ENCODE measurements around the gene VAV2.
"Not testable (repeated sequence)": the region's sequence is repeated elsewhere in the genome, so short reads cannot be mapped to it uniquely, and the experiment has no call there.

The VAV2 gene

GRCh38 chr9:133933426-133934026 lies 58.6 kb downstream of the VAV2 start:
- DNase-seq, result no peak

DNA sequence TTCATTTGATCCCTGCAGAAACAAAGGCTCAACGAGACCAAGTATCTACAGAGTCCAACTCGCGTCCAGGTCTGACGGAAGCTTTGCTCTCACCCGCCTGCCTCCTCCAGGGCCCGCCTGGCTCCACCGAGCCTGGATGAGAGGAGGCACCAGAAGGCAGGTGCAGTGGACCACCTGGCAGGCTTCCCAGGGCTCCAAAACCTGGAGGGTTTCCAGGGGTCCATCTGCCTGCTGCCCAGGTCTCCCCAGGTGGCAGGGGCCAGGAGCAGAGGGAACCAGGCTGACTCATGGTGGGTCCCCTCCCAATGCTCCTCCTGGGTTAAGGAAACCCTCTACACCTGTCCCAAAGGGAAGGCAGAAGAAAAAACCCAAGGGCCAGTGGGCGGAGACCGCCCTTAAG lies 59.5 kb downstream of the VAV2 start:
- no peak for DNase-seq

- DNase-seq, result no peak
Measured at GRCh38 chr9:133932181-133932580, 59.9 kb downstream of the VAV2 start.

DNA sequence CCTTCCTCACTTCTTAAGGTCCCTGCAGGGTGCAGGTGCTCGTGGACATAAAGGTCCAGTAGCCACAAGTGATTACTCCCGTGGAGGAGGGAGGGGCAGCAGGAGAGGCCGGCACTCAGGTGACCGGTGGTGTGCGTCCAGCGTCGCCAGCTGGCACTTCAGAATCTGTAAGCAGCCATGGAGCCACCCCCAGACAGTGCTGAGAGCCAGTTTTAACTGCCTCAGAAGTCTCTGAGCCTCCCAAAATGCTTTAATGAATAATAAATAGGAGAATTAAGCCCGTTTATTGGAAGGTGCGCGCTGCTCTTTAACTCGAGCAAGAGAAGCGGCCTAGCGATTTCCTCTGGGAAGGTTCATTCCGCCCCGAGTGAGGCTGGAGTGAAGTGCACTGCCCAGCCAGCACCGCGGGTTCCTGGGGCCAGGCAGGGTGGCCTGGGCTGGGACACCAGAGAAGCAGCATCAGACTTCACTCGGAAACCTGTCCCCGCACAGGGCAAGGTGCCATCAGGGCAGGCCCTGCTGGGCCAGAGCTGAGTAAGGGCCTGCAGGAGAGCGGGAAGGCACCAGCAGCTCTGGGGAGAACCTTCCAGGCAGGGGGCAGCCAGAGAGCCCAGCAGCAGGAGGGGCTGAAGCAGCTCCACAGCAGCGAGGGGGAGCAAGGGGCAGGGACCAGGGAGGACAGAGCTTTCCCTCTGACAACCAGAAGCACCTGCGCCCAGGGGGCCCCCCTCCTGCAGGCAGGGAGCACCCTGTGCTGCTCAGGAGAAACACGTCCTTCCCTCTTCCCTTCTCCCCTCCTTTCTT lies 61.2 kb downstream of the VAV2 start:
- no peak for DNase-seq

- DNase-seq, result no peak
Measured at GRCh38 chr9:133930046-133930681, 62.0 kb downstream of the VAV2 start.

DNA sequence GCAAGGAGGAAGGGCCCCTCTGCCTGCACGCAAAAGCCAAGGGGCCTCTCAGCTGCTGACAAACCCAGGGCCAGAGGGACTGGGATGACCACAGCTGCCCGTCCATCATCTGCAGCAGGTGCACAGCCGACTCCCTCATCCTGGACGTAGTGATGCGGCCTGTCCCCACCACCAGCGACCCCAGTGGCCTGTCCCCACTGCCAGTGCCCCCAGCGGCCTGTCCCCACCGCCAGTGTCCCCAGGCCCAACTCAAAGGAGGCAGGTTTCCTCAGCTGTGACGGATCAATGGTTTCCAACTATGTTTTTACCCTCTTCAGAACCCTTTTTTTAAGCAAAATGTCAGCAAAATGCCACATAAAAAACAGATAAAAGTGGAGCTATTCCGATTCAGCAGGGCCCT lies 62.5 kb downstream of the VAV2 start:
- DNase-seq, result no peak

DNA sequence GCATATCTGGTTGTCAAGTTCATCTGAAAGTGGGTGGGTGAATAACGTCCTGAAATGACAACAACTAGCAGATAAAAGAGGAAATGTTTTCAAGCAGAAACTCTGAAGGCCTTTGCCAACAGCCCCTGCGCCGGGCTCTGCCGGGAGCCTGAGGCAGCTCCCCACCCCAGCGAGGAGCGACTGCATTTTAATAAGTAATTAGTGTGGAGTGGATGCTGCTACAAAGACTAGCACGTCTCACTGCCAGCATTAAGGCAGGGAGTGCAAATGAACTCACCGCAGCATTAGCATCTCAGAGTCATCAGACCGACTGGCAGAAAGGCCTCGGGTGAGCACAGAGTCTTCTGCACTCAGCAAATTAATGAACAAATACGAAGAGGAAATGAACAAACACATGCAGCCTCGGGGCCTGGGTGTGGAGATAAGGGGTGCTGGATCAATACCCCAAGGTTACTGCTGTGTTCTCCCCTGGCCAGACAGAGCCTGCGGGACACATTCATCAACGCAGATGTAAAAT lies 63.8 kb downstream of the VAV2 start:
- no peak for DNase-seq

- DNase-seq, result no peak
Measured at GRCh38 chr9:133927041-133927440, 65.1 kb downstream of the VAV2 start.

- no peak for DNase-seq
Measured at GRCh38 chr9:133926165-133926856, 65.8 kb downstream of the VAV2 start.

DNA sequence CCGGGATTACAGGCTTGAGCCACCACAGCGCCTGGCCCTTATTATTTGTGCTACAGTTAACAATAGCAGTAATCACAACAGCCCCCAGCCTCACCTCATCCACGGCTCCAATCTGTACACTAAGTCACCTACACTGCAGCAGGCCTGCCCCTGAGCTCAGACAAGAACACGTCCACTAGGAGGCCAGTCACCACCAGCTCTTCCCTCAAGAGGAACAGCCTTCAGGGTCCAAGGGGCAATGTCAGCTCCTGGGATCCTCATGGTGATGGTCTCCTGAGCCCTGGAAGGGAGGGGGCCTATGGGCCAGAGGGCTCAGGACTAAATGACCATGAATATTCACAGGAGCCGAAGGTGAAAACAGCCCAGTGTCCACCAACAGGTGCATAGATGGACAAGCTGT lies 67.7 kb downstream of the VAV2 start:
- no peak for DNase-seq

DNA sequence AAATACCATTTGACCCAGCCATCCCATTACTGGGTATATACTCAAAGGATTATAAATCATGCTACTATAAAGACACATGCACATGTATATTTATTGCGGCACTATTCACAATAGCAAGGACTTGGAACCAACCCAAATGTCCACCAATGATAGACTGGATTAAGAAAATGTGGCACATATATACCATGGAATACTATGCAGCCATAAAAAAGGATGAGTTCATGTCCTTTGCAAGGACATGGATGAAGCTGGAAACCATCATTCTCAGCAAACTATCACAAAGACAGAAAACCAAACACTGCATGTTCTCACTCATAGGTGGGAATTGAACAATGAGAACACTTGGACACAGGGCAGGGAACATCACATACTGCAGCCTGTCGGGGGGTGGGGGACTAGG lies 68.5 kb downstream of the VAV2 start:
- not testable (repeated sequence) for DNase-seq

DNA sequence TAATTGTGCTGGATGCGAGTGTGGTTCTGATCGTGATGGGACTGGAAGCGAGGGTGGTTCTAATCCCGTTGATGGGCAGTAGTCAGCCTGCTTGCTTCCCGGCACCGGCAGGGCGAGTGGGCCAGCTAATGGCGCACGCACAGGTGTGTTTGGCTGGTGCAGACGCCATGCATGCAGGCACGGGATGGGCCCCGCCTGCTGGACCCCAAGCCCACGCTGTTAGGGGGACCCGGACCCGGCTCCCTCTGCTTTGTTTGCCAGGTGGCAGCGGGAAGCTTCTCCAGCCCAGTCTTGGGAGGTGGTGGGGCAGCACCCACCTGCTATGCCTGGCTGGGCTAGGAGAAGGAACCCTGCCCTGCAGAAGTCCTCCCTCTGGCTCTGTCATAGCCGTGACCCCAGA lies 70.3 kb downstream of the VAV2 start:
- no peak for DNase-seq

- DNase-seq, result no peak
Measured at GRCh38 chr9:133920471-133920870, 71.7 kb downstream of the VAV2 start.

DNA sequence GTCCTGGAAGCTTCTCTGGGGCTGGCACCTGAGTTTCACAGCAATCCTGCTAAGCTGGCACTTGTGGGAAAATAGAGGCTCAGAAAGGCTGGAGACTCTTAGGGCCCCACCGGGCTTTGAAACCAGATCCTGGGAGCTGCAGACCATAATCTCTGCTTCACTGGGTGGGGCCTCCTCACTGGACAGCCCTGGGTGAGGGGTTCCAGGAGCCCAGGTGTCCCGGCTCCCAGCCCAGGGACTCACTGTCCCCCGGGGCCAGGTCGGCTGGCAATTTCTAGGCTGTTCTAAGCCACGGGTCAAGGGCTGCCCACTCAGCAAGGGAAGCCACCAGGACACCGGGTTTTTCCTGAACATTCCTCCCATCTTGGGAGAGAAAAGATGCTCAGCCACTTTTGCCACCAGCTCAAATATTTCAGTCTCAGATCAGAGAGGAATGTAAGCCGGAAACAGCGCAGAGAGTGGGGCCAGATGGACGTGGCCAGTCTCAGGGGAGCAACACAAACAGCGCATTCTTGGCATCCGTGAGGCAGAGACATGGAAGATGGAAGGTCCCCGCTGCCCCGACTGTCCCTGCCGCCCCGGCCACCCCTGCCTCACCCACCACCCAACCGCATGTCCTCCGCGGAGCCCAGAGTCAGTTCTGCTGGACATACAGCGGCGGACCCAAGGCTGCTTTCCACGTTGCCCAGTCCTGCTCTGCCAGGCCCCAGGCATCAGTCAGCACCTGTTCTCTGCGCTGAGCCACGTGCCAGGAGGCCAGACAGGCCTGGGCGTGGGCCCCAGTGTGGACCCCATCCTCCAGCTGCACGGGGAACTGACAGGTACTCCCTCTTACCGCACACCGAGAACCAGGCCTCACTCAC lies 72.6 kb downstream of the VAV2 start:
- DNase-seq, result no peak

DNA sequence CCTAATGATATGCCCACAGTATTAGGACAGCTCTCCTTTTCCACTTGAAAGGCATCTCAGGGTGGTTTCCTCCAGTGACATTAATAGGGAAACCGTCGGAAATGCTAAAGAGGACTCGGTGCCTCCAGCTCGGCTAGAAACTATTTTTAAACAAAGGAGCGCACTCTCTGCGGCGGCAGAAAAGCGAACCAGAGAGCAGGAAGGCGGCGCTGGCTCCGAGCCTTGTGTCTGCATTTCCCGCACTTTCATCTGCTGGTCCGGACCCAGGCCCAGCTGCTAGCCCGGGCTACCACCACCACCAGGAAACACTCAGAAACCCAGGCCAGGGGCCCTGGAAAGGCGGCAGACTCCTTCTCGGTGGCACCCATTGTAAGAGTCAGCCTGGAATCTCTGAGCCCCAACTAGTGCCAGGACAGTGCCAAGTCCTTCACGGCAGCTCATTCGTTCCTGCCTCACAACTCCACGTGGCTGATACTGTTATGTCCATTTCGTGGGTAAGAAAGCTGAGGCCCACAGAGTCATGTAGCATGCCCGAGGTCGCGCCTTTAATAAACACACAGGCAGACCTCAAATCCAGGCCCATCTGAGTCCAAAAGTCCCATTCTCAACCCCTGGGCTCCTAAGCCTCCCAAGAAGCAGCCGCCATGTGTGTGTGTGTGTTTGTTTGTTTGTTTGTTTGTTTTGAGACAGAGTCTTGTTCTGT lies 73.9 kb downstream of the VAV2 start:
- DNase-seq, result no peak

DNA sequence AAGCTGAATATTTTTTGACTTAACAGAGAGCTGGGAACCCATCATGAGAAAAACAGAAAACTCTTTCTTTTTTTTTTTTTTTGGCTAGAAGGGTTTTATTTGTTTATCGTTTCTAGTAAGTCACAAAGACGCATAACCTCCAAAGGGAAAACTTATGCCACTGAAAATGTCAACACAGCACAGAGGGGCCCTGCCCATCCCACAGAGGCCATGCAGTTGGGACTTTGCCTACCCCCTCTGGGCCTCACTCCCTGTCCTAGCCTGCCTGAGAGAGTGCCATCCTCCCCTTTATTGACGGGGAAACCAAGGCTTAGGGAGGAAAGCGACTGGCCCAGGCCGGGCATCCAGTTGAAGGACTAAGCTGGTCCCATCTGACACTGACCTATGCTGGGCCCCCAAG lies 74.7 kb downstream of the VAV2 start:
- DNase-seq, result no peak

DNA sequence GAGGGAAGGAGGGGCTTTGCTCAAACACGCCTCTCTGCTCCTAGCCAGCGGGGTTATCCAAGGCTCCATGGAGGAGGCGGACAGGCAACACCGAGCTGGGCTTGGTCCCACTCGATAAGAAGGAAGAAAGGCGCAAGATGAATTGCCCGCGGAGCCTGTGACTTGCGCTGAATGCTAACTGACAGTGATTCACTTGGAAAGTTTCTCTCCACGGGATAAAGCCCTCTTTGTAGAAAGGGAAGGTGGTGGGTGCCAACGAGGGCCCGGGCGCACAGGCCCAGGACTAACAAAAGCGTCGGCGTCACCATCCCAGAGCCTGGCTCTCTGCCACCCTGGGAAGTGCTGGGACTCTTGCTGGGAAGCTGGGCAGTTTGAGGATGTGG lies 76.0 kb downstream of the VAV2 start:
- DNase-seq, result no peak

DNA sequence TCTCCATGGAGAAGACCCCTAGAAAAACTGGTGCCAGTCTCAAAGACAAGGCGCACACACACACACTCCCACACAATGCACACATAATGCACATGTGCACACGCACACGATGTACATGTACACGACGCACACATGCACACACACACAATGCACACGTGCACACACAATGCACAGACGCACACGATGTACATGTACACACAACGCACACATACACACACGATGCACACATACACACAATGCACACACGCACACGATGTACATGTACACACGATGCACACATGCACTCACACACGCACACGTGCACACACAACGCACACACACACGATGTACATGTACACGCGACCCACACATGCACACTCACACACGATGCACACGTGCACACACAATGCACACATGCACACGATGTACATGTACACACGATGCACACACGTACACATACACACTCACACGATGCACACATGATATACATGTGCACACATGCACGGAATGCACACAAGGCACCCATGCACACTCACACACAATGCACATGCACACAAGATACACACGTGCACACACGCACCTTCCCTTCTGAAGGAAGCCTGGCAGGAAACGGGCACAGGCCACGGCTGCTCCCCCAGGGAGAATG lies 76.5 kb downstream of the VAV2 start:
- DNase-seq, result no peak

DNA sequence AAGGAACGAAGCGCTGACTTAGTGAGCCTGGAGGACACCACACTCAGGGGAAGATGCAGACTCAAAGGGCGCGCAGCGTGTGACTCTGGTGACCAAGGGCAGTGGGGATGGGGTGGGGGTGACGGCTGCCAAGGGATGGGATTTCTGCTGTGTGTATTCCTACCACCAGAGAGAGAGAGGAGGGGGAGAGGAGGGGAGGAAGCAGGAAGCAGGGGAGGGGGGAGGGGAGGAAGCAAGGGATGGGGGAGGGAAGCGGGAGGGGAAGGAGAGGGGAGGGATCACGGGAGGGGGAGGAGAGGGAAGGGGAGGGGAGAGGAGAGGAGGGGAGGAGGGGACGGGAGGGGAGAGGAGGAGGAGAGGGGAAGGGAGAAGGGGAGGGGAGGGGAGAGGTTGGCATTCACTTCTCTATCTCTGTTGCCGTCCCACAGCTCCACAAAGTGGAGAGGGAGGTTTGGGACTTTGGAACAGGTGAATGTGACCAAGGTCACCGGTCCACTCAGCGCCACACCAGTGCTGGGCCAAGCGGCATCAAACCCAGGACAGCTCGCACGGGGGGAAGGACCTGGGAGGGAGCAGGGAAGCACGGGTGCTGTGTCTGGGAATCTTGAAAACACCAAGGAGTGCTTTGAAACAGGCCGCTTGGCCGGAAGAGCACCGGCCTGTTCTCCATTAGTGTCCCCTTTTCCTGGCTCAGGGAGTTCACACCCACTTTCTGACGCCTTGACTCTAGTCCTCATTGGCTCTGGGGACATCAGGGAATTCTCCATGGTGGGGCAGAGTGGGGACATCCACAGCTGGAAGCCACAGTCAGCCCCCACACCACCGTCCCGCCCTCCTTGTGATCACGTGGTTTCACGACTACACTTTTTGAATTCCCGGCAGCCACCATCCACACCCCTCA lies 77.4 kb downstream of the VAV2 start:
- no peak for DNase-seq
